ENCODE data around the gene RINT1.

- TF ChIP-seq CTCF (IDR thresholded peaks at IDR 0.05) (no peak), ZSCAN18 (CRISPR knock-in tag; IDR thresholded peaks at IDR 0.05) (no peak), ZBTB21 (CRISPR knock-in tag; IDR thresholded peaks at IDR 0.05; ENCODE audit: borderline replicate concordance) (no peak), MLX (CRISPR knock-in tag; IDR thresholded peaks at IDR 0.05) (no peak), PREB (CRISPR knock-in tag; IDR thresholded peaks at IDR 0.05; ENCODE audit: borderline replicate concordance) (no peak), MAX (CRISPR knock-in tag; IDR thresholded peaks at IDR 0.05) (no peak), E2F4 (CRISPR knock-in tag; IDR thresholded peaks at IDR 0.05; ENCODE audit: borderline replicate concordance, low read depth) (no peak), SMAD4 (CRISPR knock-in tag; IDR thresholded peaks at IDR 0.05) (no peak), TEAD4 (CRISPR knock-in tag; IDR thresholded peaks at IDR 0.05) (no peak)
Observed at GRCh38 chr7:105530546-105530945, 1.5 kb upstream of the RINT1 start.

Data from WTC11 (cell line).